Peyer's patch (tissue), 4 donors: ENCODE measurements around the gene CRACDL. TPM values are rescaled to one million over a fixed set of nuclear protein-coding genes. Genes with fewer than 3 reads are reported as not detected.

Experiments used
- DNase-seq, 3 donors: peaks; one replicate each; pipeline ENCODE4 v3.0.0-alpha.2; 2017 to 2019
- H3K27ac ChIP-seq, 4 donors: fragments of 200-600 bp; sonication (generic); one replicate each; pipeline ENCODE4 v1.5.1; 2016 to 2019
- H3K27me3 ChIP-seq, 2 donors: fragments of 200-600 bp; sonication (generic); one replicate each; pipeline ENCODE4 v1.5.1; 2019
- H3K36me3 ChIP-seq, 3 donors: fragments of 200-600 bp; sonication (generic); one replicate each; pipeline ENCODE4 v1.5.1; 2016 to 2019
- H3K4me1 ChIP-seq, 4 donors: fragments of 200-600 bp; sonication (generic); one replicate each; pipeline ENCODE4 v1.5.1; 2016 to 2019
- H3K4me3 ChIP-seq, 4 donors: fragments of 200-600 bp; sonication (generic); 1 replicate in 3 of 4; 2 replicates in 1 of 4; pipeline ENCODE4 v1.5.1; 2016 to 2019; ENCODE audit warnings: mild to moderate bottlenecking in 1 of 4
- H3K9me3 ChIP-seq, 4 donors: fragments of 200-600 bp; sonication (generic); one replicate each; pipeline ENCODE4 v1.5.1; 2016 to 2019; ENCODE audit warnings: mild to moderate bottlenecking in 1 of 4
- POLR2A ChIP-seq, 2 donors: fragments of 450-650 bp; IDR thresholded peaks; one replicate each; pipeline ENCODE4 v1.5.1; 2017; ENCODE audit warnings: antibody characterized with exemption in 2 of 2, mild to moderate bottlenecking in 2 of 2, moderate library complexity in 2 of 2
- total RNA-seq, 4 donors: library from RNA; depleted of rRNA; stranded (reverse); fragments of >200 nt; gene quantifications; one replicate each; pipeline ENCODE4 v1.1.0, GENCODE V29; 2016
- TF ChIP-seq, protein P1 (sequence below), 6 experiments: fragments of 450-650 bp in 4 of 6; fragments of 200-600 bp in 2 of 6; sonication (generic) in 1 of 6; IDR thresholded peaks; one replicate each; pipeline ENCODE4 v1.5.1; 2017 to 2019; ENCODE audit warnings: antibody characterized with exemption in 6 of 6, mild to moderate bottlenecking in 3 of 6, moderate library complexity in 1 of 6

Gene CRACDL
- total RNA-seq, 4 donors from 2014 or later: 3.3 to 36.5 (median 10.2) TPM

DNA sequence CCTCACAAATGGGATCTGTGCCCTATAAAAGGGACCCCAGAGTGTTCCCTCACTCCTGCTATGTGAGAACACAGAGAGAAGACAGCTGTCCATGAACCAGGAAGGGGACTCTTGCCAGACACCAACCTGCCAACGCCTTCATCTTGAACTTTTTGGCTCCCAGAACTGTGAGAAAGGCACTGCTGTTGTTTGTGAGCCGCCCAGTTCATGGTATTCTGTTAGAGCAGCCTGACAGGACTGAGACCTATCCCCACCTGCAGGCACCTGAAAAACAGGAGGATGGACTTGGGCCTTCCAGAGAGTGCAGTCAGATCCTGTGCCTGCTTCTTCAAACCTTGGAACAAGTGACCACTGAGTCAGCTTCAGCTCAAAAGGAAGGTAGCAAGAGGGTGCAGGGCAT, 51.4 kb downstream of the CRACDL start:
- no peaks in the 10 kb centered on the region for H3K36me3 ChIP-seq
- DNase-seq: no peak
- no peaks in the 10 kb centered on the region for H3K9me3 ChIP-seq
- TF ChIP-seq, protein P1, sequence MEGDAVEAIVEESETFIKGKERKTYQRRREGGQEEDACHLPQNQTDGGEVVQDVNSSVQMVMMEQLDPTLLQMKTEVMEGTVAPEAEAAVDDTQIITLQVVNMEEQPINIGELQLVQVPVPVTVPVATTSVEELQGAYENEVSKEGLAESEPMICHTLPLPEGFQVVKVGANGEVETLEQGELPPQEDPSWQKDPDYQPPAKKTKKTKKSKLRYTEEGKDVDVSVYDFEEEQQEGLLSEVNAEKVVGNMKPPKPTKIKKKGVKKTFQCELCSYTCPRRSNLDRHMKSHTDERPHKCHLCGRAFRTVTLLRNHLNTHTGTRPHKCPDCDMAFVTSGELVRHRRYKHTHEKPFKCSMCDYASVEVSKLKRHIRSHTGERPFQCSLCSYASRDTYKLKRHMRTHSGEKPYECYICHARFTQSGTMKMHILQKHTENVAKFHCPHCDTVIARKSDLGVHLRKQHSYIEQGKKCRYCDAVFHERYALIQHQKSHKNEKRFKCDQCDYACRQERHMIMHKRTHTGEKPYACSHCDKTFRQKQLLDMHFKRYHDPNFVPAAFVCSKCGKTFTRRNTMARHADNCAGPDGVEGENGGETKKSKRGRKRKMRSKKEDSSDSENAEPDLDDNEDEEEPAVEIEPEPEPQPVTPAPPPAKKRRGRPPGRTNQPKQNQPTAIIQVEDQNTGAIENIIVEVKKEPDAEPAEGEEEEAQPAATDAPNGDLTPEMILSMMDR (IDR thresholded peaks at IDR 0.05): no peak
- TF ChIP-seq POLR2A (IDR thresholded peaks at IDR 0.05): no peak
- no peak overlapping the region for H3K27ac ChIP-seq
- H3K4me3 ChIP-seq: no peak overlapping the region
- H3K27me3 ChIP-seq: no peaks in the 10 kb centered on the region
- no peaks in the 10 kb centered on the region for H3K4me1 ChIP-seq

DNA sequence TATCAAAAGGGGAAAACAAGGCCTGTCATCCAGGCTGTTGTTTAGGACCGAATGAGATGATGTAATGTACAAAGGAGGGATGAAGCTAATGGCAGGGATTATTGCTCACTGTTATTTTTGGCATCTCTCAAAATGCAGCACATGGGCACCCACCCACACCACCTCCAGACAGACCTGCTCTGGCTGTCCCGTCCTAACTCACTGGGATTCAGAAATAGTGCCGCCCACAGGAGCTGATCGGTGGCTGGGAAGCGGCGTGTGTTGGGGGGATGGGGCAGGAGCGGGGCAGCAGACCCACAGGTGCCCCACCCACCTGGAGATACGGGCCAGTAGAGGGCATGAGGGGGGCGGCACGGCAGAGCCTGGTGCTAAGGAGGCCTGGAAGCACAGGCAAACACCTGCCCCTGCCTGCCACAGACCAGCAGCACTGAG, 52.2 kb downstream of the CRACDL start:
- no peak for TF ChIP-seq POLR2A (IDR thresholded peaks at IDR 0.05)
- TF ChIP-seq, protein P1 (IDR thresholded peaks at IDR 0.05): no peak
- Histone ChIP-seq H3K27me3 (no peaks in the 10 kb centered on the region), H3K4me3 (no peak overlapping the region), H3K36me3 (no peaks in the 10 kb centered on the region), H3K27ac (no peak overlapping the region), H3K9me3 (no peaks in the 10 kb centered on the region), H3K4me1 (no peaks in the 10 kb centered on the region)
- no peak for DNase-seq

DNA sequence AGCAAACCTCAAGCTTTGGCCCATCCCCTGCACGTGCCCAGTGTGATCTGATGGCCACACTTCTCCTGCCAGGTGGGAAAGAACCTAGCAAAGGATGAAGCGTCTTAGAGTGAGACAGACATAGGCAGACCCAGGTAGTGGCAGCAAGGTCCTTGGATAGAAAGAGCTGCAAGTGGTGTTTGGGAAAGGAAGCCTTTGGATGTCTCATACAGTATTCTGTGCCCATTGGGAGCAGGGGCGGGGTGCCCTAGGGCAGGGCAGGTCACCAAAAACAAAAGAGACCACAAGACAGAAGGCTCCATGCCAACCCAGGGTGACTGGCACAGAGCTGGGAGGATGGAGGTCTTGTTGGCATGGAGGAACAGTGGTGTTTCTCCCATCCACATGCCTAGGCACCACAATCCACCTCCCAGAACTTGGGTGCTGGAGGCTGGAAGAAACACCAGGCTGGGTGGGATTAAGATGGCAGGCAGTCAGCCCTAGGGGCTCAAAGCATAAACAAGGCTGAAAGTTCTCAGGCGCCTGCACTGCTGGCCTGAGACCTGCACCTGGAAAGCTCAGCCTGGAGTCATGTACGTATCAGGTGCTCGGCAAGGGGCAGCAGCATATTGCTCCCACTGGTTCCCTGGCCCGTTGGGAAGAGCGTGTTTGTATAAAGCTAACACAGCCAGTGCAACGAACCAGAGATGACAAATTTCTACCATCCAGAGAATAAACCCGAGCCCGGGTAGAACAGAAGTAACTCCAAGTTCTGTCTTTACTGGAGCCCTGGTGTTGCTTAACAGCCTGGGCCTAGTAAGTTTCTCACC, 52.9 kb downstream of the CRACDL start:
- no peak overlapping the region for H3K4me3 ChIP-seq
- TF ChIP-seq, protein P1 (IDR thresholded peaks at IDR 0.05): no peak
- TF ChIP-seq POLR2A (IDR thresholded peaks at IDR 0.05): no peak
- no peaks in the 10 kb centered on the region for H3K4me1 ChIP-seq
- H3K27ac ChIP-seq: no peak overlapping the region
- no peaks in the 10 kb centered on the region for H3K27me3 ChIP-seq
- no peak for DNase-seq
- H3K9me3 ChIP-seq: no peaks in the 10 kb centered on the region
- H3K36me3 ChIP-seq: no peaks in the 10 kb centered on the region

DNA sequence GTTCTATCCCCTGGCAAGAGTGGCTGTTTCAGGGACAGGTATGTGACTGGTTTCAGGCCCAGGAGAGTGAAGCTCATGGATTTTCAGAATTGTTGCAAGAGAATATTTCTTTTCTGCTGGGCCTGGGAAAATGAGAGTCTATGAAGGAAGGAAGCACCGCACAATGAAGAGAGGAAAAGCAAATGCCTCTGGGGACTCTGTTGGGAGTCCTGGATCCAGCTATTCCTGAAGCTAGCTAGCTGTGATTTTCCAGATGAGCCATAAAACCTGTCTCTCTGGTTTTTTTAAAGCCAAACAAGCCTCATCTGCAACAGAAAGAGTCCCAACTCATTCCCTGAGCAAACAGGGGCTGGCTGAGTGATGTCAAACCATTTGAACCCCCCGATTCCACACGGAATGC, 53.7 kb downstream of the CRACDL start:
- H3K9me3 ChIP-seq: no peaks in the 10 kb centered on the region
- DNase-seq: no peak
- H3K36me3 ChIP-seq: no peaks in the 10 kb centered on the region
- H3K27ac ChIP-seq: no peak overlapping the region
- TF ChIP-seq POLR2A (IDR thresholded peaks at IDR 0.05): no peak
- TF ChIP-seq, protein P1 (IDR thresholded peaks at IDR 0.05): no peak
- no peaks in the 10 kb centered on the region for H3K27me3 ChIP-seq
- no peak overlapping the region for H3K4me3 ChIP-seq
- no peaks in the 10 kb centered on the region for H3K4me1 ChIP-seq

DNA sequence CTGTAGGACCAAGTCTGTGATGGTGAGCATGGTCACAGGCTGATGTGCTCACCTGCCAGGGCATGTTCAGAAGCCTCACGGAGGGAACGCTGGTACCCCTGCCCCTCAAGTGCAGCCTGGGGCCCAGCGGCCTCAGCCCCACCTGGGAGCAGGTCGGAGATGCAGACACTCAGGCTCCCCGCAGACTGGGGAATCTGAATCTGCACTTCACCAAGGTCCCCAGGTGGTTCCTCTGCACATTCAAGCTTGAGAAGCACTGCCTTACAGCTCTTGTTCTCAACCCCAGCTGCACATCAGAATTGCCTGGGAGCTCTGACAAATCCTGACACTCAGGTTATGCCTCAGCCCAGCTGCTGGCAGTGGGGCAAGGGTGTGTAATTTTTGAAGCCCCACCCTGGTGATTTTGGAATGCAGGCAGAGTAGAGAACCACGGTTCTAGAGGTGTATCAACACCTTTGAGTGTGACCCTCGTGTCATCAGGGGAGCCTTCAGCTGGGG, 54.8 kb downstream of the CRACDL start:
- Histone ChIP-seq H3K9me3 (no peaks in the 10 kb centered on the region), H3K4me1 (no peaks in the 10 kb centered on the region), H3K4me3 (no peak overlapping the region), H3K27me3 (no peaks in the 10 kb centered on the region), H3K27ac (no peak overlapping the region), H3K36me3 (no peaks in the 10 kb centered on the region)
- TF ChIP-seq, protein P1 (IDR thresholded peaks at IDR 0.05): no peak
- TF ChIP-seq POLR2A (IDR thresholded peaks at IDR 0.05): no peak
- DNase-seq: no peak
